Spleen (tissue), 11 donors: Measurements from ENCODE around the gene BRCA1. TPM values are rescaled to one million over a fixed set of nuclear protein-coding genes. Genes with fewer than 3 reads are reported as not detected.

Source experiments
- DNase-seq: peaks from one replicate; pipeline ENCODE4 v3.0.0-alpha.2; 2020
- H3K27ac ChIP-seq, 8 donors: fragments of 200-600 bp; sonication (generic) in 7 of 8; 1 replicate in 4 of 8; 2 replicates in 4 of 8; pipeline versions ENCODE4 v1.5.0 to v1.8.0; 2016 to 2021; ENCODE audit warnings: inconsistent platforms in 4 of 8, mild to moderate bottlenecking in 4 of 8, moderate library complexity in 1 of 8
- H3K27me3 ChIP-seq, 7 donors: fragments of 200-600 bp; sonication (generic) in 6 of 7; replicated peaks in 1 of 7; 1 replicate in 4 of 7; 2 replicates in 3 of 7; pipeline versions ENCODE4 v1.5.0 to v1.8.0; 2016 to 2021; ENCODE audit warnings: inconsistent platforms in 3 of 7, mild to moderate bottlenecking in 1 of 7
- H3K36me3 ChIP-seq, 6 donors: fragments of 200-600 bp; sonication (generic) in 5 of 6; 1 replicate in 4 of 6; 2 replicates in 2 of 6; pipeline versions ENCODE4 v1.5.0 to v1.8.0; 2016 to 2021; ENCODE audit warnings: inconsistent platforms in 2 of 6
- H3K4me1 ChIP-seq, 6 donors: fragments of 200-600 bp; sonication (generic) in 5 of 6; 1 replicate in 3 of 6; 2 replicates in 3 of 6; pipeline versions ENCODE4 v1.5.0 to v1.8.0; 2016 to 2021; ENCODE audit warnings: inconsistent platforms in 3 of 6
- H3K4me3 ChIP-seq, 8 donors: fragments of 200-600 bp; sonication (generic) in 7 of 8; 1 replicate in 4 of 8; 2 replicates in 4 of 8; pipeline versions ENCODE4 v1.5.0 to v1.8.0; 2016 to 2021; ENCODE audit warnings: inconsistent platforms in 4 of 8, mild to moderate bottlenecking in 4 of 8, moderate library complexity in 2 of 8
- H3K9me3 ChIP-seq, 8 donors: fragments of 200-600 bp; sonication (generic) in 7 of 8; 1 replicate in 4 of 8; 2 replicates in 4 of 8; pipeline versions ENCODE4 v1.5.0 to v1.8.0; 2016 to 2021; ENCODE audit warnings: inconsistent platforms in 4 of 8
- CTCF ChIP-seq, 11 experiments: fragments of 200-600 bp in 7 of 11; fragments of 450-650 bp in 4 of 11; sonication (generic) in 4 of 11; IDR thresholded peaks in 8 of 11; conservative IDR thresholded peaks in 3 of 11; 1 replicate in 7 of 11; 2 replicates in 4 of 11; pipeline versions ENCODE4 v1.4.0 to v1.8.0; 2016 to 2021; ENCODE audit warnings: antibody characterized with exemption in 11 of 11, inconsistent platforms in 4 of 11, mild to moderate bottlenecking in 1 of 11
- POLR2A ChIP-seq, 3 donors: fragments of 450-650 bp; IDR thresholded peaks; one replicate each; pipeline ENCODE4 v1.5.1; 2017; ENCODE audit warnings: antibody characterized with exemption in 3 of 3, mild to moderate bottlenecking in 1 of 3
- POLR2AphosphoS5 ChIP-seq, 3 donors: sonication (generic); formaldehyde crosslinking; IDR thresholded peaks; one replicate each; pipeline ENCODE4 v1.5.1; 2017; ENCODE audit warnings: antibody characterized with exemption in 3 of 3
- whole genome bisulfite sequencing, 5 donors: extraction: QIAGEN DNeasy Blood & Tissue Kit in 3 of 5; methylation state at CpG; one replicate each; pipeline versions ENCODE4 v1.1.5 to v1.1.7; 2013 to 2018; 5-methylcytosine and 5-hydroxymethylcytosine counted together
- intact Hi-C: fragments of 100-400 bp; cut with DNase I; formaldehyde crosslinking; loops from one replicate; pipeline ENCODE4 v1.15.0; 2023; ENCODE audit warnings: low total_unique reads
- polyA plus RNA-seq, 3 donors: library from polyadenylated mRNA; stranded (reverse); fragments of 200-250 nt; gene quantifications; one replicate each; pipeline ENCODE4 v1.2.1, GENCODE V29; 2013
- total RNA-seq, 7 donors: library from RNA; depleted of rRNA in 3 of 7; stranded (reverse); fragments of >200 nt in 3 of 7; fragmentation: NEBNext Ultra II Directional in 4 of 7; extraction: Animal tissue kit (Norgen Biotek cat#: 25700) in 4 of 7; gene quantifications; one replicate each; pipeline versions ENCODE4 v1.1.0 to v1.2.1, GENCODE V29; 2016 to 2021
- donor health status: healthy with polysubstance abuse.
- donor health status: DM: no; HTN: no; CAD: no; lungs with moderate emphysema.
- donor health status: DM: no; HTN: no; CAD: no.
- donor health status: Bipolar disorder and iron deficiency.
- donor health status: healthy.
- donor health status: DM: no; HTN: no; CAD: no.
- donor health status: DM: yes; HTN: yes; CAD: no.

The BRCA1 gene
- total and polyA plus RNA-seq, 10 donors = 1.3 to 13.6 (median 9.1) TPM

- intact Hi-C loops = no loop called here
- DNase-seq = no peak
- no peak for TF ChIP-seq POLR2A (IDR thresholded peaks at IDR 0.05)
- no peak for TF ChIP-seq CTCF (IDR thresholded peaks at IDR 0.05 in 8 of 11, conservative IDR thresholded peaks at IDR 0.05 in 3 of 11)
- TF ChIP-seq POLR2AphosphoS5 (IDR thresholded peaks at IDR 0.05) = no peak
- WGBS, 5 donors = 60 to 72% (median 70%) methylated on average over 5 of the region's 5 CpGs
- Histone ChIP-seq H3K27me3 (no peaks in the 10 kb centered on the region), H3K27ac (no peak overlapping the region), H3K9me3 (no peaks in the 10 kb centered on the region), H3K4me3 (no peak overlapping the region), H3K36me3 (no peaks in the 10 kb centered on the region), H3K4me1 (peaks cover 6 to 36% (median 22%) of the 10 kb centered on the region in 6 donors)
These were observed 98.6 kb downstream of the BRCA1 start for GRCh38 chr17:43026595-43026994.

- Histone ChIP-seq H3K4me1 (peaks cover 6 to 43% (median 27%) of the 10 kb centered on the region in 6 donors), H3K27me3 (no peaks in the 10 kb centered on the region), H3K9me3 (no peaks in the 10 kb centered on the region), H3K27ac (no peak overlapping the region), H3K4me3 (peak overlapping the region in 1 of 8 donors; percentile 83), H3K36me3 (no peaks in the 10 kb centered on the region)
- intact Hi-C loops = no loop called here
- WGBS, 5 donors = 69 to 79% (median 74%) methylated on average over 14 to 16 of the region's 16 CpGs
- no peak for TF ChIP-seq POLR2A (IDR thresholded peaks at IDR 0.05)
- TF ChIP-seq POLR2AphosphoS5 (IDR thresholded peaks at IDR 0.05) = no peak
- no peak for TF ChIP-seq CTCF (IDR thresholded peaks at IDR 0.05 in 8 of 11, conservative IDR thresholded peaks at IDR 0.05 in 3 of 11)
- no peak for DNase-seq
These were observed 99.2 kb downstream of the BRCA1 start for GRCh38 chr17:43025766-43026537.

GRCh38 chr17:43025290-43025657, 99.9 kb downstream of the BRCA1 start:
- Histone ChIP-seq H3K4me3 (peak overlapping the region in 6 of 8 donors; percentile 49 to 83 (median 54)), H3K4me1 (peaks cover 7 to 50% (median 33%) of the 10 kb centered on the region in 6 donors), H3K27me3 (no peaks in the 10 kb centered on the region), H3K27ac (peak overlapping the region in 1 of 8 donors; percentile 76), H3K9me3 (no peaks in the 10 kb centered on the region), H3K36me3 (no peaks in the 10 kb centered on the region)
- TF ChIP-seq CTCF (IDR thresholded peaks at IDR 0.05 in 8 of 11, conservative IDR thresholded peaks at IDR 0.05 in 3 of 11) (no peak), POLR2AphosphoS5 (IDR thresholded peaks at IDR 0.05) (no peak)
- intact Hi-C loops = no loop called here
- WGBS, 5 donors = 8 to 22% (median 10%) methylated on average over 16 to 27 of the region's 27 CpGs
- no peak for DNase-seq

- Histone ChIP-seq H3K4me1 (peaks cover 13 to 56% (median 39%) of the 10 kb centered on the region in 6 donors), H3K9me3 (no peaks in the 10 kb centered on the region), H3K27ac (peak within 1 kb of the TSS in 4 of 8 donors; percentile 50 to 76 (median 52)), H3K36me3 (no peaks in the 10 kb centered on the region), H3K27me3 (no peaks in the 10 kb centered on the region), H3K4me3 (peak within 1 kb of the TSS; percentile 44 to 83 (median 54))
- WGBS, 5 donors = 0 to 1% (median 1%) methylated on average over 17 to 61 of the region's 61 CpGs
- peak; percentile 91 for DNase-seq
- TF ChIP-seq CTCF (IDR thresholded peaks at IDR 0.05 in 8 of 11, conservative IDR thresholded peaks at IDR 0.05 in 3 of 11) (peak; percentile 27 to 72 (median 61)), POLR2A (IDR thresholded peaks at IDR 0.05) (no peak), POLR2AphosphoS5 (IDR thresholded peaks at IDR 0.05) (peak; percentile 49 to 70 (median 60))
- intact Hi-C loops = no loop called here
These were observed 100.5 kb downstream of the BRCA1 start, which contains the start of gene RND2 for GRCh38 chr17:43024407-43025289. Gene RND2 (plus strand): TSS chr17:43025231. CDS start chr17:43025348, 117 bp downstream.
